Umbilical cord (tissue), 2 donors: Measurements from ENCODE around the gene GEMIN8. TPM values are rescaled to one million over a fixed set of nuclear protein-coding genes. Genes with fewer than 3 reads are reported as not detected.

Experiments used
- DNase-seq: peaks from one replicate; pipeline ENCODE4 v3.0.0-alpha.2; 2015; ENCODE audit warnings: low spot score
- total RNA-seq: library from RNA; depleted of rRNA; stranded (reverse); fragments of >200 nt; gene quantifications from one replicate; pipeline ENCODE4 v1.2.3, GENCODE V29; 2014; ENCODE audit warnings: low replicate concordance; ENCODE audit not compliant: insufficient read depth

Gene GEMIN8
- total RNA-seq, 1 donor from 2014 or later, result 4.6 TPM

DNA sequence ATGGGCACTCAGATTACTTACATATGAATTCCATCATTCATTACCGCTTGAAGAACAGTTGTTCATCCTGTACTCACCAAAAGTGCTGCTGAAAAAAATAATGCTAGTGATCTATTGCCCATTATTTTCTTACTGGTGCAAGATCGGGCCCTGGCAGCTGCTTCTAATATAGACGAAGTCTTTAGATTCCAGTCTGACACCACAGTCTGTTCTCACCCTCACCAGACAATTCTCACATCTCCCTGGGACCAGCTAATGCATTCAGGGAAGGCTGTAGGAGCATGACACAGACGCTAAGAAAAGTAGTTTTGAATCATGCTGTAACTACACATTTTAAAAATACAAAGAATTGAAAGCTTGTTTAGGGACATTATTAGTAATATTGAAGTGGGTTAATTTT lies 13.8 kb downstream of the GEMIN8 start:
- no peak for DNase-seq

DNA sequence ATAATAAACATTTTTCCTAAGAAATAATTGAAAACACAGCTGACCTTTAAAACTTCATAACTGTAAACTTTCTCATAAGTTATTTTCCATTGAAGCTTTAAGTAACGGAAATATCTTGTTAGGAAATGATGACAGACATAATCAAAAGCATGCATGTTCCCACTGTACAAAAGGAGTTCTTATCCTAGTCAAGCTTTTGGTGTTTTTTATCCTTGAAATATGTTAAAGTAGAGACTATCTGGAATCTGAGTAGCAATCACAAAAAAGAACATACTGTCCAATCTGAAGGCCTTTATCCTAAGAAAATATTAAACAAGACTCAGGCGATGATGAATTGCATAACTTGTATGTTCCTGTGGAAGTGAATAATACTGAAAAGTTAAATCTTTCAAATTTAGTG lies 14.4 kb downstream of the GEMIN8 start:
- DNase-seq, result no peak

DNA sequence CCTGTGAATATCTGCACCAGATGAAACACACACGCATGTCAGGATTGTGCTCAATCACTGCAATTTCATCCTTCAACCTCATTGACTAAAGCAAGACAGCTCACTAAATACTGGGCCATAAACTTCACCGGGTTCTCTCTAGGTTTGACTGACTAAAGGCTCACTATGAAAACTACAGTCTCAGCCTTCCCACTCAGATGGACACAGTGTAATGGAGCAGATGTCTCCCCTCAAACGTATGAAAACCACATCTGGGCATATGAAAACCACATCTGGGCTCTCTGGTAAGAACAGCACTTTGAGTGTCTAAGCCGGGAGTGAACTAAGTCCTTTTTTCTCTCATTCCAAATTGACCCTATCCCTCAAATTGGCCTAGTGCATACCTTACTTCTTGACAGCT lies 15.2 kb downstream of the GEMIN8 start:
- no peak for DNase-seq

DNA sequence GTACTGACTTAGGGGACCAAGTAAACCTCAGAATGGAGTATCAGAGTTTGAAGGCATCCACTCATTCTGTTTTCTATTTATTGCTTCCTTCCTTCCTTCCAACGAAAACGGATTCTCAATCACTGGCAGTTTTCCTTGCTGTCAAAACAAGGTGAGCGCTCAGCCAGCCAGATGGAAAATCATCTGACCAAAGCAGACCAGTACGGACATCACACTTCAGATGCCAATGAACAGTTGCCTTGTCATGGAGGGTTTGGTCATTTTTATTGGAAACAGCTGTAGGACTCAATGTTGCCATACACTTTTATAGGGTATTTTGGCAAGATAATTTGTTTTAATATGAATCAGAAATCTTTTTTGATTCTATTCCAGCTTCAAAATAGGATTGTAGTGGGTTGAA lies 16.6 kb downstream of the GEMIN8 start:
- DNase-seq, result no peak

DNA sequence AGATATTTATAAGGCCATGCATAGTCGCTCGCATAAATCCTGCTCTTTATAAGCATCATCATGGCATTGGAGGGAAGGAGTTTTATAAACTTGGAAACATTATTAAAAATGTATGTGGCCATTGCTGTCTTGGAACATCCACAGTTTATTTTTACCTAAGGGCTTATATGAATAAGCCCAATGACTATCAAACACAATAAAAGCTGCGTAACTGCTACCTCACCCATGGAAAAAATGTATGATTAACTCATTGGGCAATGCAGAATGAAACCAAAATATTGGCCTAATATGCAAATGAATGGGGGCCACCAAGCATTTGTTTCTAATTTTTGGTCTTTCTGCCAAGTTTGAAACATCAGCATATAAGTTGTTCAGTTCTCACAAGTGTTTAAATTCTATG lies 19.1 kb downstream of the GEMIN8 start:
- no peak for DNase-seq

DNA sequence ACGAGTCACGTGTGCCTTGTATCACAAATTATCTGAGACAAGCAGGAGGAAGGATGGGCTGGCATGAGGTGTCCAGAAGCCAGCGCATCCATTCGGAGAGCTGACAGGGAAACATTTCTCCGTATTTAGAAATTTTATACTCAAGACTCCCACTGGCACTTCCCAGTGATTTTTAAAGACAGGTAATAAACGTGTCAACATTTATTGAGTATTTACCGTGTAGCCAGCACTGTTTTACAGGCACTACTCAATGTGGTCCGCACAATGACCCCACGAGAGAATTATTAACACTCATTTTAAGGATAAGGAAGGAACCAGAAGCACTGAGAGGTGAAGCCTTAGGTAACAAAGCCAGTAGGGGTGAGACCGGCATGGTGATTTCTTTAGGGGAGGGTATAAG lies 23.2 kb downstream of the GEMIN8 start:
- DNase-seq, result no peak

DNA sequence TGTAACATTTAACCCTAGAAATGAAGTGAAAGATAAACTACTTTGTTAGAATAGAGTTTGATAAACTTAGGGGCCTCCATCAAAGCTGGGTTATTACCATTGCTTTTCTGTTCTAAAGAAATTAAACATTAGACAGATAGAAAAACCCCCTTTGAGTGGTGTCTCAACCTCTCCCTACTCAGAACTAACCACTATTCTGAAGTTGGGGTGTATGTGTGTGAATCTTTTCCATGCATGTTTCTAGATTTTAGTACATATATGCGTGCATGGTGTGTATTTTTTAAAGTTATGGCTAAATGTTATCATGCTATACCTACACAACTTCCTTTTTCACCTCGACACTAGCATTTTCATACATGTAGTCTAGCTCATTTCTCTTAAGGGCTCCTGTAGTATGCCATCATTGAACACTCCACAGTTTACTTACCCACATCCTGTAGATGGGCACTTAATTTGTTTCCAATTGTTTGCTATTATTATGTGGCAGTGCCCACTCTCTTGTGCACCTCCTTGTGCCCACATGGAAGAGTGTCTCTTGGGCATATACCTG lies 25.7 kb downstream of the GEMIN8 start:
- no peak for DNase-seq

DNA sequence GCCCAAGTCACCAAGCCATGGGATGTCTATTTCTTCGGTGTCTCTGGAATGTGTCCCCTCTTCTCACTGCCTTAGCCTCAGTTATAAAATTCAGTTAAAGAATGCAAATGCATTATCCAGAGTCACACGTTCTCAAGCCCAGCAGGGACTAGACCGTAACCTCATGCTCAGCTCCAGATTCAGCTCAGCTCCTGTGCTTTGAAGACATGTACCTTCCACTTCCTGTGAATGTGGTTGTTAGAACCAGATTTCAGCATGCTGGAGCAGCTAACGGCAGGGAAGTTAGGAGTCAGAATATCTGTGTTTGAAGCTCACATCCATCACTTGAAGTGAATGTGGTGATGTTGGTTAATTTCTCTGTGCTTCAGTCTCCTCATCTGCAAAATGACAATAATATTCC lies 26.7 kb downstream of the GEMIN8 start:
- no peak for DNase-seq

DNA sequence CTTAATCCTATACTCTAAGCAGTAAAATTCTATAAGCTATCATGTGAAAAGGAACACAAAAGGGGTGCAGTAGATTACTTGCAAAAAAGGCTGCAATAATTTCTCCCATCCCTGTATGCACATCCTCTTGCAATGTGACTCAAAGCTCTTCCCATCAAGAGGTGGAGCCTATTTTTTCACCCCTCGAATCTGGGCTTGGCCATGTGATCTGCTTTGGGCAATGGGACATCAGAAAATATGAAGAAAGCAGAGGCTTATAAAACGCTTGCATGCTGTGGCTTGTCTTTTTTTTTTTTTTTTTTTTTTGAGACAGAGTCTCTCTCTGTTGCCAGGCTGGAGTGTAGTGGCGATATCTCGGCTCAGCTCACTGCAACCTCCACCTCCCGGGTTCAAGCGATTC lies 33.0 kb downstream of the GEMIN8 start:
- no peak for DNase-seq

DNA sequence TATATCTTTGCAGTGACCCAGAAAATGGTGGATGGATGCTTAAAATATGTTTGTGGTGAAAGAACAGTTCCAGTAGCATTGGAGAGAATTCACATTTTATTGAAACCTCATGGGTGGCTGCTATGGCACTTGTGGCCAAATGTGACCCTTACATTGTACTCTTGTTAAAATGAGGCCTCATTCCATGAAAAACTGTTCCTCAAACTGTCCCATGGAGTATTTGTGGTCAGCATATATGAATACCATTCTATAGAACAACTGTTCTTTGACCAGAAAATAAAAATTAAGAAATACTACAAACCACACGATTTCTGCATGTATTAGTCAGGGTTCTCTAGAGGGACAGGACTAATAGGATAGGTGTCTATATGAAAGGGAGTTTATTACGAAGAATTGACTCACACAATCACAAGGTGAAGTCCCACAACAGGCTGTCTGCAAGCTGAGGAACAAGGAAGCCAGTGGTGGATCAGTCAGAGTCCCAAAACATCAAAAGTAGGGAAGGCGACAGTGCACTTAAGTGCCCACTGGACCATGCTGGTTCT lies 35.1 kb downstream of the GEMIN8 start:
- DNase-seq, result no peak

DNA sequence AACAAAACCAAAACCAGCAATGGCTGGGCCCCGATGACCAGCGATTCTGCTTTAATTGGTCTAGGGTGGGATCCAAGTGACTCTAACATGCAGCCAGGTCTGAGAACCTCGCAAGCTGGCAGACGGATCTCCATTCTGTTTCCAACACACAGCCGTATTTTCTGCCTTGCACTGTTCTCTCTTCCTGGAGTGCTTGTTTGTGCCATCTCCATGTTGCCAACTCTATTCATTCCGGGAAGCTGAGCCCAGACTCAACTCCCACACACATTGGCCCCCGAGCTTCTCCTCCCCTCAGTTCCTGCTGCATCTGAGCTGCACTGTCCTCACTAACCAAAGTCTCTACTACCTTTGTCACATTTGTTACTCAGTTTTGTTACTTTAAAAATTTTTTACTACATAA lies 35.6 kb downstream of the GEMIN8 start:
- DNase-seq, result no peak

DNA sequence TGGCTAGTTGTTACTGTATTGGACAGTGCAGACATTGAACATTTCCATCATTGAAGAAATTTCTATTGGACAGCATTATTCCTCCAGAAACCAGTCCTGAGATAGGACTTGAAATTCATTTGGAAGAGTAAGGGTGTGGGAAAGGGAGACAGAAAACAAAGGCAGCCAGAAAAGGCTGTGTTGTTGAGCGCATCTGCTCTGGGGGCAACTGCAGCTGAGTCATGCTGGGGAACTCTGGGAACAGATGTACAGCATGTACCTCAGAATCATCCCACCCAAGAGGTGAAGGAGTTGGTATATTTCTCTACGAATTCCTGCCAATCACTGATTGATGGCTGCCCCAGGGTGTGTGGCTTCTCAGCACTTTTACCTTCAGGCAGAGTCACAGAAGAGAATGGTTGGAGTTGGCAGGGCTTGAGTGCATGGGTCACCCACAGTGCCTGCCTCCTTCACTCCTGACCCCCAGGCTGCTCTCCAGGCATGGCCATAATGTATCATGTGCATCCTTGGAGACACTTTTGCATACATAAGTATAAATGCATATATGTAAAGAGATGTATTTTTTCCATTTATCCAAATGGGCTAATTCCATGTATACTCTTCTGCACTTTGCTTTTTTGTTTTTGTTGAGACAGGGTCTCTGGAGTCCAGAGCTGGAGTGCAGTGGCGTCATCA lies 39.4 kb downstream of the GEMIN8 start:
- no peak for DNase-seq

DNA sequence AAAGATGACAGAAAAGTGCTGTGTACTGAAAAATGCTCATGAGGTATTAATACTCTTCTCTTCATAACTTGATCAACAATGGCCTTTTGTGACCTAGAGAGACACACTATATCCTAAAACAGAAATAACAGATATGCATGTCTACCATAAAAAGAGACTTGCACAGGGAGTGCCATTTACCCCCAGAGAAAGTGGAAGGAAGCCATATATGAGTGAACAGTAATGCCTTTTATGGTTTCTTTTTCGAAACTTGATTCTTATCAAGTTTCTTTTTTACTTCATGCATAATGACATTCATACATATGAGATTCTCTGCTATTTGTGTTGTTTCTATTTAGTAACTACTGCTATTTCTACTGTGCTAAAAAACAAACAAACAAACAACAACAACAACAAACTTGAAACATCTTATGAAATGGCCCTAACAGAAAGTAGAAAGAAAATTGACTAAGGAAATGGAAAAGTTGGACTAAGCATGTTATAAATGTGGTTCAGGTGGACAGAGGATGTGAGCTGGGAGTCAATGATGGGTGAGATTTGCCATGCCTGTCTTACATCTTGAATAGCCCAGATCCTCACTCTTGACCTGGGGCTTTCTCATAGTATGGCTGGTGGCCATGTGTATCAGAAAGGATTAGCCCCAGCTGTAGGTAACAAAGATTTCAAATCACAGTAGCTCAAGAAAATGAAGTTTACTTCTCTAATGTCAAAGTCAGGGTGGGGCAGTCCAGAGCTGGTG lies 43.8 kb downstream of the GEMIN8 start:
- no peak for DNase-seq

DNA sequence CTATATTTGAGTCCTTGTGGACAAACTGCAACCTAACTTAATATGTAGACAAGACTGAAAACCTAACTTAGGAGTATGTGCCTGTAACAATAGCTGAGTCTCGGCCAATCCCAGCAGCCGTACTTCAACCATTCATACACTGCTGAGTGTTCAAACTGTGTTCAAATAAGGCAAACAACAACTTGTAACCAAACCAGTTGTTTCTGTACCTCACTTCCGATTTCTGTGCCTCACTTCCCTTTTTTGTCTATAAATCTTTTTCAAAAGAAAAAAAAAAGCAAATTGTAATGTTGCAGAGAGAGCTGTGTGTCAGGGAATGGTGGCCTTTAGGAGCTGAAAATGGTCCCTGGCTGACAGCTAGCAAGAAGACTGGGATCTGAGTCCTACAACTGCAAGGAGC lies 46.0 kb downstream of the GEMIN8 start:
- peak; percentile 0 for DNase-seq

DNA sequence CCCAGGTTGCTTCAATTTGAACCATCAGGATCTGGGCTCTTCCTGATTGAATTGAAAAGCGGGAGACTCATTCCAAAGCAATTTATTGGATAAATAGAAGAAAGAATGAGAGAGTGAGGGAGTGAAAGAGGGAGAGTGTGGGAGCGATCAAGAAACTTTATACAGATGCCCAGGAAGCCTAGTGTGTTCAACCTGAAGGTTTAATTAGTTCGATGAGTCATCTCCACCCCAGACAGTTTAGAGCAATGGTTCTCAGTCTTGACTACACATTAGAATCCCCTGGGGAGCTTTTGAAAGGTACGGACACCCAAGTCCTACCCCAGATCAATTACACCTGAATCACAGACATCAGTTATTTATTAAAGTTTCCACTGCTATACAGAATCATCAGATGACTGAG lies 61.5 kb downstream of the GEMIN8 start:
- DNase-seq, result no peak

DNA sequence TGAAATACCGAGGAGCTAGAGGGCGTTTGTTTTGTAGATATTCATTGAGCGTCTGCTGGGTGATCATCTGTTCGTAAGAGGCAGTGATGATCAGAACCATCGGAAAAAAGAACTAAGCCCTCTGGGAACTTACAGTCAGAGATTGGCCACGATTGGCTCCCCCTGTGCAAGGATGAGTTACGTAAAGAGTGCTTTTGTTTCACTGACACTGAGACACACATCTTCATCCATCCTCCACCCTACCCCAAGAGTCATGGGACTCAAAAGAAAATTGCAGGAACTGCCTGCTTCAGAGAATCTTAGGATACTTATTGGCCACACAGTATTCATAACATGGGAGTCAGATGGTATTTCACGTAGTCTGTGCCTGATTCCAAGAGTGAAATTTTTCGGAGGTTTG lies 62.1 kb downstream of the GEMIN8 start:
- no peak for DNase-seq

DNA sequence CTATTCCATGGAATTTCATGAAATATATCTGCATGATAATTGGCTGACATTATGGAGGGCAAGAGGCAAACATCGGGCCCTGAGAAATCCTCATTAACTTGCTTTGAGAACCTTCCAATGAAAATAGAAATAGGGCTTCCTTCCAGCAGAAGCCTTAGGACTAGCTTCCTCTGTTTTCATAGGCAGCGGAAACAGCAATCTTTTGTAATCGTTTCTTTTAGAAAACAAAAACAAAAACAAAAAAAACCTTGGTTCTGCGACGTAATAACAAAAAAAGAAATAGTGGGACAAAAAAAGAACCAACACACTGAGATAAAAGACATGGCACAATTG lies 62.9 kb downstream of the GEMIN8 start:
- no peak for DNase-seq

DNA sequence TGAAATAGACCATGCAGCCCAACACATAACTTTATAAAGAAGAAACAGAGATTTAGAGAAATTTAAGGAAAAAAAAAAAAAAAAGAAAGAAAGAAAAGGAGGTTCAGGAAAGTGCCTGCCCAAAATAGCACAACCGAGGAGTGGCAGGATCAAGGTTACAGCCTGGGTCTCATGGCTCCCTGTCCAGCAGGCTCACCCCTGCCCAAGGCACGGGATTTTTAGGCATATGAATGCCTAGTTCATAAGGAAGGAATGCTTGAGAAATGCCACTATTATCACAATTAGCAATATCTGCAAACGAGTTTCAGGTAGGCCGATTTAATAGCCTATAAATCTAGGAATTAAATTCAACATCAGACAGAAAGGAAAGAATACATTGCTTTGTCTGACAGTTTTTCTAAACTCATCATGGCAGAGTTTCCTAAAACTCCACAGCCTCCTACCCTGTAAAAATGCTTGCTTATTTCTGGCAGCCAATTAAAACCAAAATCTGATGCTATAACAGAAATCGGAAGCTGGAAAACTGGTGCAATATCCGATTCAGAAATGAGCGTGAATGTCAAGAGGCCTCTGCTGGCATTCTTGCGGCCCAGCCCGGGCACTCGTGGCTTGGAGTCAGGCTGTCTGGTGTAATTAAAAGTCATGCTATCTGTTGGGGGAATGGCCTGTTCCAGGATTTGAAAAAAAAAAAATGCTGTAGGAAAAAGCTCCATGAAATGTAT lies 63.5 kb downstream of the GEMIN8 start:
- DNase-seq, result no peak

DNA sequence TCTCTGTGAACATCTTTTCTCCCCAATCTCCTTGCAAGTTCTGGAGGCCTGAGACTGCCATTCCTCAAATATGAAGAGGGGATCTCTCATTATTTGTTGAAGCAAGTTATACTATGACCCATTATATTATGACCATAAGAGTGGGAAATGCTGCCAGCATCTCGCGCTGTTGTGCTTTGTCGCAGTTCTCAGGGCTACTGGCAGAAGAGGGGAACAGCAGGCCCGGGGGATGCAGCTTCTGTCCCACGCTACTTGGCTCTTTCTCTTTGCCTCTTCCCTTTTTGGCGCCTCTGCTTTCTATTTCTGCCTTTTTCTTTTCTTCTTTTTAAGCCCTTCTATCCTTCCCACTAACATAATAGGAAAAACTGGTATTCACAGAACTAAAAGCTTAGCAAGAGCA lies 64.2 kb downstream of the GEMIN8 start:
- no peak for DNase-seq

DNA sequence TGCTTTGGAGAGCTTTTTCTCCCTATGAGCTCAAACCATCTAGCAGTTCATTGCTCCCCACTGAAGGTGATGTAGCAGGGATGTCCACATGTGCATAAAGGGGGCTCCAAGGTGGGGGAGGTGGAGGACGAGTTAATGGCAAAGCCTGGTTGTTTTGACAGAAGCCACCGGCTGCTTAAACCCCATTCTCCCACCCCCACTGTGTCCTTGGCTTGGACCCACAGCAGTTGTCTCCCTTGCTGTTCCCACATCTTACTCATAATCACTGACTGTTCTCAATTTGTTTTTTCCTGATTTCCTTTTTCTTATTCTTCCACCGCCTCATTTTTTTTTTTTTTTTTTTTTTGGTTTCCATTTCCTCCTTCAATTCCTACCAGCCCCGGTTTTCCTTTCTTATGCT lies 72.7 kb downstream of the GEMIN8 start:
- DNase-seq, result no peak
